Caco-2 (cell line): Measurements from ENCODE around the gene TAGLN2. TPM values are rescaled to one million over a fixed set of nuclear protein-coding genes. Genes with fewer than 3 reads are reported as not detected.

Experiments
- BruUV-seq: library from RNA; stranded (reverse); fragments of 400-500 nt; replicated peaks from 2 replicates; lab custom pipeline; 2021; lab: Mats Ljungman, UMichigan
- CTCF ChIA-PET: fragments of 300-600 bp; sonication (Branson Sonifier 250); formaldehyde crosslinking; loops from one replicate; lab custom pipeline; 2022; ENCODE audit warnings: antibody characterized with exemption; lab: Charles Lee
- POLR2A ChIA-PET: fragments of 300-600 bp; sonication (Branson Sonifier 250); formaldehyde crosslinking; loops from one replicate; lab custom pipeline; 2022; ENCODE audit warnings: antibody characterized with exemption; lab: Charles Lee
- DNase-seq, 2 experiments: peaks; one replicate each; pipeline versions ENCODE4 v3.0.0 to v3.0.0-alpha.2; 2020 to 2022
- H3K27me3 ChIP-seq: replicated peaks from 2 replicates; pipeline ENCODE4 v1.6.0; 2011; ENCODE audit warnings: low read length; ENCODE audit not compliant: control insufficient read depth, insufficient read depth
- H3K36me3 ChIP-seq: 2 replicates; pipeline ENCODE4 v1.5.1; 2011; ENCODE audit warnings: low read length; ENCODE audit not compliant: control insufficient read depth, insufficient read depth
- H3K4me1 ChIP-seq: fragments of 250-450 bp; sonication (Bioruptor Pico); 2 replicates; pipeline ENCODE4 v1.5.1; 2020; ENCODE audit warnings: mild to moderate bottlenecking
- H3K4me3 ChIP-seq: 2 replicates; pipeline ENCODE4 v1.5.1; 2011; ENCODE audit warnings: low read depth, mild to moderate bottlenecking, control low read depth, low read length
- H3K9me3 ChIP-seq: fragments of 250-450 bp; sonication (Bioruptor Pico); 2 replicates; pipeline ENCODE4 v1.5.1; 2020; ENCODE audit warnings: mild to moderate bottlenecking, moderate library complexity
- H3K27ac Mint-ChIP-seq: one replicate; pipeline ENCODE4 v1.8.0; 2022; ENCODE audit warnings: mixed read lengths; ENCODE audit not compliant: unreplicated experiment
- H3K27me3 Mint-ChIP-seq: one replicate; pipeline ENCODE4 v1.8.0; 2022; ENCODE audit warnings: mixed read lengths; ENCODE audit not compliant: insufficient read depth, unreplicated experiment
- H3K36me3 Mint-ChIP-seq: one replicate; pipeline ENCODE4 v1.8.0; 2022; ENCODE audit warnings: mild to moderate bottlenecking, mixed read lengths; ENCODE audit not compliant: insufficient read depth, unreplicated experiment
- H3K4me1 Mint-ChIP-seq: one replicate; pipeline ENCODE4 v1.8.0; 2022; ENCODE audit warnings: low read depth, mixed read lengths; ENCODE audit not compliant: unreplicated experiment
- H3K4me3 Mint-ChIP-seq: one replicate; pipeline ENCODE4 v1.8.0; 2022; ENCODE audit warnings: mild to moderate bottlenecking, moderate library complexity, mixed read lengths; ENCODE audit not compliant: unreplicated experiment
- H3K9me3 Mint-ChIP-seq: one replicate; pipeline ENCODE4 v1.8.0; 2022; ENCODE audit warnings: mixed read lengths; ENCODE audit not compliant: unreplicated experiment
- intact Hi-C: fragments of 100-400 bp; cut with micrococcal nuclease; formaldehyde crosslinking; loops from one replicate; pipeline ENCODE4 v1.10.0; 2022; ENCODE audit not compliant: unreplicated experiment
- total RNA-seq: library from RNA; stranded (reverse); gene quantifications from 2 replicates; pipeline ENCODE4 v1.2.3, GENCODE V29; 2022
- TF ChIP-seq, protein P1 (sequence below), 2 experiments: fragments of 200-600 bp in 1 of 2; IDR thresholded peaks; 1 replicate in 1 of 2; 2 replicates in 1 of 2; pipeline versions ENCODE4 v1.5.1 to v1.8.0; 2011 to 2022; ENCODE audit warnings: antibody characterized with exemption in 1 of 2, control low read depth in 1 of 2, inconsistent platforms in 1 of 2, low read depth in 1 of 2, low read length in 1 of 2, mild to moderate bottlenecking in 1 of 2, moderate library complexity in 1 of 2; ENCODE audit not compliant: insufficient read depth in 1 of 2, severe bottlenecking in 1 of 2, unreplicated experiment in 1 of 2

Gene TAGLN2
- total RNA-seq, 1 experiment from 2014 or later, result 531 TPM

DNA sequence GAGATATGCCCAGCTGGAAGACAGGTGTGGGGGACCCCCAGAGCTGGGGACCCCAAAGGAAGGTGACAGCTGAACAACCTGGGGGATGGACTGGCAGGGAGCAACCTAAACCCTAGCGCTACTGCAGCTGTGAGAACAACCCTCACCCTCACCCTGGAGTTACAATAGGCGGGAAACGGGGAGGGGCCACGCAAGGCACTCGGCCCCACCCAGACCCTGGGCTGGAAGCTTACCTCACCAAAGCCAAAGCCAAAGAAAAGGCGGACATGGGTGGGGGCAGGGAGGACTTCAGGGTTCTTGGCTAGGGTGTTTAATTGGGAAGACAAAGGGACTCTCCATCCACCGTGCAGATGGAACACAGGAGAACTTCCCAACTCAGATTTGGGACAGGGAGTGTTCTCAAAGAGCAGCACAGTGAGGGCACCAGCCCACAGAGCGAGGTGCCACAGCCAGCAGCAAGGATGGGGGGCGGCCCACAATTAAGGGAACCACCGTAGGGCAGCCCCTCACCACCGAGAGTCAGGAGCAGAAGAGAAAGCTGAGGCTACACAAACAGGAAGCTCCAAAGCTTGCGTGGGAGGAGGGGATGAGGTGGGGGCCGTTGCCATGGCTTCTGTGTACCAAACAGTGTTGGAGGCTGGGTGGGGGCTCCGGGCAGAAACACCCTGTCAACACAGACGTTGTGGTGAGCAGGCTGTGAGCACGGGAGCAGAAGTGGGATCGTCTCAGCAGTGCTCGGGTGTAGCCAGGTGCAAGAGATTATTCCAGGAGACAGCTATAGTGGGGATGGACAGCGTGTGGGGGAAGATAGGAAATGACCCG lies 1.9 kb downstream of the TAGLN2 start:
- peaks cover 4% of the 10 kb centered on the region for H3K36me3 ChIP-seq
- peak in 1 of 2 experiments; percentile 62 for DNase-seq
- no peaks in the 10 kb centered on the region for H3K9me3 ChIP-seq
- BruUV-seq, result no TSS peak
- intact Hi-C loops, result loop anchor here (2.0 kb wide), 1 partner anchor 23 kb away; the partner anchor contains the start of gene CFAP45
- H3K4me3 ChIP-seq, result peak overlapping the region; percentile 63
- no peaks in the 10 kb centered on the region for H3K27me3 ChIP-seq
- Mint-ChIP-seq H3K4me1 (peaks cover 45% of the 10 kb centered on the region), H3K4me3 (peak overlapping the region; percentile 74), H3K27me3 (no peaks in the 10 kb centered on the region), H3K36me3 (peaks cover 69% of the 10 kb centered on the region), H3K27ac (peak overlapping the region; percentile 98), H3K9me3 (no peaks in the 10 kb centered on the region)
- peaks cover 53% of the 10 kb centered on the region for H3K4me1 ChIP-seq
- TF ChIP-seq, protein P1, sequence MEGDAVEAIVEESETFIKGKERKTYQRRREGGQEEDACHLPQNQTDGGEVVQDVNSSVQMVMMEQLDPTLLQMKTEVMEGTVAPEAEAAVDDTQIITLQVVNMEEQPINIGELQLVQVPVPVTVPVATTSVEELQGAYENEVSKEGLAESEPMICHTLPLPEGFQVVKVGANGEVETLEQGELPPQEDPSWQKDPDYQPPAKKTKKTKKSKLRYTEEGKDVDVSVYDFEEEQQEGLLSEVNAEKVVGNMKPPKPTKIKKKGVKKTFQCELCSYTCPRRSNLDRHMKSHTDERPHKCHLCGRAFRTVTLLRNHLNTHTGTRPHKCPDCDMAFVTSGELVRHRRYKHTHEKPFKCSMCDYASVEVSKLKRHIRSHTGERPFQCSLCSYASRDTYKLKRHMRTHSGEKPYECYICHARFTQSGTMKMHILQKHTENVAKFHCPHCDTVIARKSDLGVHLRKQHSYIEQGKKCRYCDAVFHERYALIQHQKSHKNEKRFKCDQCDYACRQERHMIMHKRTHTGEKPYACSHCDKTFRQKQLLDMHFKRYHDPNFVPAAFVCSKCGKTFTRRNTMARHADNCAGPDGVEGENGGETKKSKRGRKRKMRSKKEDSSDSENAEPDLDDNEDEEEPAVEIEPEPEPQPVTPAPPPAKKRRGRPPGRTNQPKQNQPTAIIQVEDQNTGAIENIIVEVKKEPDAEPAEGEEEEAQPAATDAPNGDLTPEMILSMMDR (IDR thresholded peaks at IDR 0.05; ENCODE audit: insufficient read depth in 1 of 2, low read depth in 1 of 2, low read length in 1 of 2, severe bottlenecking in 1 of 2, unreplicated experiment in 1 of 2), result no peak
- ChIA-PET POLR2A (interaction anchor here (0.5 kb wide), 1 partner anchor 9 kb away, joined by 3 read pairs; no protein-coding TSS in a partner anchor), CTCF (interaction anchor here (1.0 to 1.7 kb wide), 4 partner anchors 10 to 124 kb away, joined by 3 to 5 read pairs (median 4); no protein-coding TSS in a partner anchor)

- BruUV-seq, result no TSS peak
- peaks cover 52% of the 10 kb centered on the region for H3K4me1 Mint-ChIP-seq
Measured at GRCh38 chr1:159922511-159923202, 2.6 kb downstream of the TAGLN2 start.

More at GRCh38 chr1:159922511-159923202, 2.6 kb downstream of the TAGLN2 start:
- Mint-ChIP-seq H3K4me3 (peak overlapping the region; percentile 74), H3K36me3 (peaks cover 76% of the 10 kb centered on the region), H3K27me3 (no peaks in the 10 kb centered on the region), H3K9me3 (no peaks in the 10 kb centered on the region), H3K27ac (peak overlapping the region; percentile 98)
- peaks cover 4% of the 10 kb centered on the region for H3K36me3 ChIP-seq
- no peaks in the 10 kb centered on the region for H3K27me3 ChIP-seq
- H3K9me3 ChIP-seq, result no peaks in the 10 kb centered on the region
- ChIA-PET CTCF (interaction anchor here (1.6 kb wide), 1 partner anchor 123 kb away, joined by 4 read pairs; no protein-coding TSS in a partner anchor), POLR2A (interaction anchor here (0.5 to 0.6 kb wide), 2 partner anchors 8 to 32 kb away, joined by 3 read pairs; no protein-coding TSS in a partner anchor)
- H3K4me3 ChIP-seq, result no peak overlapping the region
- intact Hi-C loops, result no loop called here
- DNase-seq, result no peak
- TF ChIP-seq, protein P1 (IDR thresholded peaks at IDR 0.05; ENCODE audit: insufficient read depth in 1 of 2, low read depth in 1 of 2, low read length in 1 of 2, severe bottlenecking in 1 of 2, unreplicated experiment in 1 of 2), result no peak
- peaks cover 60% of the 10 kb centered on the region for H3K4me1 ChIP-seq
